Ishikawa (cell line): ENCODE data around the gene GRHL1.

Experiments
- CEBPB ChIP-seq: IDR thresholded peaks from 2 replicates; pipeline ENCODE4 v1.6.1; 2012
- EP300 ChIP-seq: IDR thresholded peaks from 2 replicates; pipeline ENCODE4 v1.6.1; 2012; ENCODE audit warnings: borderline replicate concordance
- FOXM1 ChIP-seq: IDR thresholded peaks from 2 replicates; pipeline ENCODE4 v1.6.1; 2012; ENCODE audit warnings: low read depth, borderline replicate concordance
- NFIC ChIP-seq: IDR thresholded peaks from 2 replicates; pipeline ENCODE4 v1.6.1; 2012
- RAD21 ChIP-seq: IDR thresholded peaks from 2 replicates; pipeline ENCODE4 v1.6.1; 2012; ENCODE audit warnings: low read depth
- TAF1 ChIP-seq: IDR thresholded peaks from 2 replicates; pipeline ENCODE4 v1.6.1; 2012; ENCODE audit warnings: low read depth, mild to moderate bottlenecking
- TCF12 ChIP-seq: IDR thresholded peaks from 2 replicates; pipeline ENCODE4 v1.6.1; 2012; ENCODE audit warnings: low read depth
- TEAD4 ChIP-seq: IDR thresholded peaks from 2 replicates; pipeline ENCODE4 v1.6.1; 2012
- YY1 ChIP-seq: IDR thresholded peaks from 2 replicates; pipeline ENCODE4 v1.6.1; 2012; ENCODE audit warnings: low read depth
- TF ChIP-seq, protein P1 (sequence below): IDR thresholded peaks from 2 replicates; pipeline ENCODE4 v1.6.1; 2012
- TF ChIP-seq, protein P2 (sequence below): IDR thresholded peaks from 2 replicates; pipeline ENCODE4 v1.6.1; 2012; ENCODE audit warnings: low read depth, mild to moderate bottlenecking

DNA sequence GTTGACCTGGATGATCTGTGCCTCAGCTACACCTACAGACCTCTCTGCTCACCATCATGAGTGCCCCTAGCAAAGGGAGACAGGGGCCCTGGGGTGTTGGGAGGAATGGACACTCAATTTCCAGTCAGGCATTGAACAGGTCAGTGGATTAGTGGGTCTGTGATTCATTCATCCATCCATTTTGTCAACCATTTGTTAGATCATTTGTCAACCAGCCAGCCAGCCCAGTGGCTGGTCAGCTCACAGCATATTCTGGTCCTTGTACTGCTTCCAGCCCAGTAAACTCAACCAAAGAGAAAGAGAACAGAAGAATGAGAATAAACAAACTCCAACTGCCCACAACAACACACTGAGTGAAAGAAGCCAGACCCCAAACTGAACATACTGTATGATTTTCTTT, 87.2 kb downstream of the GRHL1 start:
- no peak for TF ChIP-seq FOXM1
- no peak for TF ChIP-seq EP300
- TF ChIP-seq YY1: no peak
- TF ChIP-seq RAD21: no peak
- TF ChIP-seq TCF12: no peak
- TF ChIP-seq TAF1: no peak
- TF ChIP-seq, protein P1, sequence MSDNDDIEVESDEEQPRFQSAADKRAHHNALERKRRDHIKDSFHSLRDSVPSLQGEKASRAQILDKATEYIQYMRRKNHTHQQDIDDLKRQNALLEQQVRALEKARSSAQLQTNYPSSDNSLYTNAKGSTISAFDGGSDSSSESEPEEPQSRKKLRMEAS: no peak
- no peak for TF ChIP-seq NFIC
- no peak for TF ChIP-seq TEAD4
- TF ChIP-seq, protein P2, sequence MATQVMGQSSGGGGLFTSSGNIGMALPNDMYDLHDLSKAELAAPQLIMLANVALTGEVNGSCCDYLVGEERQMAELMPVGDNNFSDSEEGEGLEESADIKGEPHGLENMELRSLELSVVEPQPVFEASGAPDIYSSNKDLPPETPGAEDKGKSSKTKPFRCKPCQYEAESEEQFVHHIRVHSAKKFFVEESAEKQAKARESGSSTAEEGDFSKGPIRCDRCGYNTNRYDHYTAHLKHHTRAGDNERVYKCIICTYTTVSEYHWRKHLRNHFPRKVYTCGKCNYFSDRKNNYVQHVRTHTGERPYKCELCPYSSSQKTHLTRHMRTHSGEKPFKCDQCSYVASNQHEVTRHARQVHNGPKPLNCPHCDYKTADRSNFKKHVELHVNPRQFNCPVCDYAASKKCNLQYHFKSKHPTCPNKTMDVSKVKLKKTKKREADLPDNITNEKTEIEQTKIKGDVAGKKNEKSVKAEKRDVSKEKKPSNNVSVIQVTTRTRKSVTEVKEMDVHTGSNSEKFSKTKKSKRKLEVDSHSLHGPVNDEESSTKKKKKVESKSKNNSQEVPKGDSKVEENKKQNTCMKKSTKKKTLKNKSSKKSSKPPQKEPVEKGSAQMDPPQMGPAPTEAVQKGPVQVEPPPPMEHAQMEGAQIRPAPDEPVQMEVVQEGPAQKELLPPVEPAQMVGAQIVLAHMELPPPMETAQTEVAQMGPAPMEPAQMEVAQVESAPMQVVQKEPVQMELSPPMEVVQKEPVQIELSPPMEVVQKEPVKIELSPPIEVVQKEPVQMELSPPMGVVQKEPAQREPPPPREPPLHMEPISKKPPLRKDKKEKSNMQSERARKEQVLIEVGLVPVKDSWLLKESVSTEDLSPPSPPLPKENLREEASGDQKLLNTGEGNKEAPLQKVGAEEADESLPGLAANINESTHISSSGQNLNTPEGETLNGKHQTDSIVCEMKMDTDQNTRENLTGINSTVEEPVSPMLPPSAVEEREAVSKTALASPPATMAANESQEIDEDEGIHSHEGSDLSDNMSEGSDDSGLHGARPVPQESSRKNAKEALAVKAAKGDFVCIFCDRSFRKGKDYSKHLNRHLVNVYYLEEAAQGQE: no peak
- TF ChIP-seq CEBPB: no peak
